Inferior parietal cortex (tissue), 1 donor: ENCODE data around the gene FRMPD4.

Experiments
- DNase-seq: peaks from one replicate; pipeline ENCODE4 v3.0.0-alpha.2; 2016; ENCODE audit errors: extremely low spot score

Gene FRMPD4

GRCh38 chrX:12367254-12367653 lies 229.0 kb downstream of the FRMPD4 start:
- no peak for DNase-seq

GRCh38 chrX:12370497-12370986 lies 232.3 kb downstream of the FRMPD4 start:
- no peak for DNase-seq

DNA sequence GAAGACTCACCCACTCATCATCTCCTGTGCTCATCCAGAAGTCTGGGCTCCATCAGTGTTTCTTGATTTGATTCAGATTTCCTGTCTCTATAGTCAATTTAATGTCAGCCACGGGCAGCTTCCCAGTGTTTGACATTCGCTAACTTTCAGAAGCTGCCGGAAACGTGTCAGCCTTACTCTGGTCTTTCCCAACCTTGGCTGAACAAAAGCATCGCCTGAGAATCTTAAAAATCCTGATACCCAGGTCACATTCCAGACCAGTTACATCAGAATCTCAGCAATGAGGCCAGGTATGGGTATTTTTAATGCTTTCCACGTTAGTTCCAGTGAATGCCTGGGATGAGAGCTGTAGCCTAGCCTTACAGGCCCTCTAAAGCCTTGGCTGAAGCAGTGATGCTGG lies 233.8 kb downstream of the FRMPD4 start:
- no peak for DNase-seq

DNA sequence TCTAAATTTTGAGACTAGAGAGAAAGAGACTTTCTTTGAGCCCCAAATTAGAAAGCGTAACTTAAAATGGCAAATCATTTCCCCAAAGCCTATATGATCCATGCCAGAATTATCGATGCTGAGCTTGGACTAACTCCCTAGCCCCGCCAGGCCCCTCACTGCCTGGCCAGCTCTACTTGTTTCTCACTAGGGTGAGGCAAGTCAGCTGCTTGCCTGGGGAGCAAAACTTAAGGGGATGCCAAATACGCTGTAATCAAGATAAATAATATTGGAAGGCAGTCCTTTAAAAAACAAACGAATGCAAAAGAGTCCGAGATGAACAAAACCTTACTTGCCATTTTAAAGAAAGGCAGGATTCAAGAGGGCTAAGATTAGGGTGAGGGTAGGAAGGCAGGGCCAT lies 236.0 kb downstream of the FRMPD4 start:
- DNase-seq = no peak

DNA sequence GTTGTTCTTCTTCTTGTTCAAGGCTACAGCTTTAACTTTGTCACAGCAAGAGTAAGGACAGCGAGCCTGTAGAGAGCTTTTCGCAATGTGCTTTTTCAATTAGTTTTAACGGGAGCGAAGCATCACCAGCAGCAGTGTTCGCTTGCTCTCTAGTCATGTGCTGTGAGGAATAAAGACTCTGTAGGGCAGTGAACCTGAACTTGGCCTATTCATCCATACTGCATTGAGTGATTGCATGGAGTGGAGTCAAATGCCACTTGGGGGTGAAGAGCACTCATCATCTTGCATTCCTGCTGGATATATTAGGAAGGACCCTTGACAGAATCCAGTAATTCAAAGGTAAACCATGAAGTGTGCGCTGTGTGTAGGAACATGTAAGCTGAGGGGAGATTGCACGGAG lies 240.0 kb downstream of the FRMPD4 start:
- DNase-seq = no peak

GRCh38 chrX:12378706-12379105 lies 240.4 kb downstream of the FRMPD4 start:
- no peak for DNase-seq

DNA sequence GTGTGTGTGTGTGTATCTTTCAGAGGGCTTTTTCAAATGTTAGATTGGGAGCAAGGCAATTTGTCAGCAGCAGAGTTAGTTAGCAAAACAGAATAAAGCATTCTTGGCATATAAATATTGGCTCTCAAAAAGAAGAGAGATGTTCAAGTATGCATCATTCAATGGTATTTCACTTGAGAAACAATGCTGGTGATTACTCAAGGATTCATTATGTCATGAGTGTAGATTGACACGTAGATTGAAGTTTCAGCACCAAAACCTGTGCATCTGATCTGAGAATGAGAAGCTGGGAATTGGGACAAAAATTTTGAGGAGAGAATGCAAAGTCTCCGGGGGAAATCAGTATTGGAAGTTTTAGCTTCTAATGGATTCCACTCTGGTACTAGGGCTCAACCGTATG lies 241.4 kb downstream of the FRMPD4 start:
- DNase-seq = no peak

GRCh38 chrX:12383196-12383595 lies 244.9 kb downstream of the FRMPD4 start:
- DNase-seq = no peak

GRCh38 chrX:12390301-12390700 lies 252.0 kb downstream of the FRMPD4 start:
- DNase-seq = no peak

DNA sequence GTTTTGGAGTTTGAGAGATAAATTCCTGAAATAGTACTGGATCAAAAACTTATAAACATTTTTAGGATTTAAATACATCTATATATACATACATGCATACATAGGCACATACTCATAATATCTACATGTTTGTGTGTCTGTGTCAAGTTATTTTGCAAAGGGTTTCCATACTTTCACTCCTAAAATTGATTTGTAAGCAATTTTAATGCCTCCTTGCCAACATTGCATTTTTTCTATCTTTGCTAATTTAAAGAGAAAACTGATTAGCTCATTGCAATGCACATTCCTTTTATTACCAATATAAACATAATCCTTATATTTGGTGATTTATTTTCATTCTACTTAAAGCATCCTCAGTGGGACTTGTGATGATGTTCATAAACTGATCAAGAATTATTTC lies 258.3 kb downstream of the FRMPD4 start:
- DNase-seq = no peak

DNA sequence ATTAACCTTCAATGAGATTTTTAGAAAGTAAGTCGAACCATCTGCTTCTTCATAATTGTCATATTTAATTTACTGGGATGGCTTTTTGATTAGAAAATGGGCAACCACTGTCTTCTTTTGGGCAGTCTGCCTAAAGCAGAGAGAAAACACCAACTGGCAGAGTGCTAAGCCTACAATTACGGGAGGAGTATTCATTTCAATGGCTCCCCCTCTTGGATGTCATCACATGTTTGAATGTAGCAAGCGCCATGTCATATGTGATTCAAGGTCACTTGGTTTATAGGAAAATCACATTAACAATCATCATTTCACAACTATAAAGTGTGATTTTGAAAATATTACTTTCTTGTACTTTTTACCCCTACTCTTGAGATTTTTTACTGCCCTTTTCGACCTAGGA lies 261.9 kb downstream of the FRMPD4 start:
- no peak for DNase-seq

GRCh38 chrX:12401252-12401651 lies 263.0 kb downstream of the FRMPD4 start:
- DNase-seq = no peak

DNA sequence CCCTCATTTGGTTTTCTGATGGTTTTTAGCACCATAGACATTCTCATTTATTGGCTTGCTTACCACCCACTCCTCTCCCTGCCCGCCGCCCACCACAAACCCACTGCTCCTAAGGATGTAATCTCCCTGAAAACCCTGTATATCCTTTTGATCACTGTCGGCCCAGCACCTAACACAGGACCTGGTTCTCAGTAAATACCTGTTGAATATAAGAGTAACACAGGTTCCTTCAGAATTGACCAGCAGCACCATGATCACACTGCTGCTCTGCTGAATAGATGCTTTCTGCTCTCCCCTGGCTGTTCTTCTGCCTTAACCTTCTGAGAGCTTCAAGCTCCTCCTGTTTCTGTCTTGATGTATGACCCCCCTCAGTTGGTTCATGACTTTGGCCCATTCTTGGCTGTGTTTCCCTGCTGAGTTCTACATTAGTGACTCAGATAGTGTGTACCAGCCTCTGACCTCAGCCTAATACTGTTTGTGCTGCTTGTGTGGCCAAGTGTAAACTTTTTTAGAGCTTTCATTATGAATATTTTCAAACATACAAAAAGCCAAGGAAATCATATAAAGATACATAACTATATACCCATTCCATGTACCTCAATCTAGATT lies 265.3 kb downstream of the FRMPD4 start:
- DNase-seq = no peak

- no peak for DNase-seq
Observed at GRCh38 chrX:12405306-12405705, 267.0 kb downstream of the FRMPD4 start.

- no peak for DNase-seq
Observed at GRCh38 chrX:12410523-12410922, 272.2 kb downstream of the FRMPD4 start.

- no peak for DNase-seq
Observed at GRCh38 chrX:12411831-12412230, 273.6 kb downstream of the FRMPD4 start.

- no peak for DNase-seq
Observed at GRCh38 chrX:12412561-12412960, 274.3 kb downstream of the FRMPD4 start.

- no peak for DNase-seq
Observed at GRCh38 chrX:12419591-12419990, 281.3 kb downstream of the FRMPD4 start.

DNA sequence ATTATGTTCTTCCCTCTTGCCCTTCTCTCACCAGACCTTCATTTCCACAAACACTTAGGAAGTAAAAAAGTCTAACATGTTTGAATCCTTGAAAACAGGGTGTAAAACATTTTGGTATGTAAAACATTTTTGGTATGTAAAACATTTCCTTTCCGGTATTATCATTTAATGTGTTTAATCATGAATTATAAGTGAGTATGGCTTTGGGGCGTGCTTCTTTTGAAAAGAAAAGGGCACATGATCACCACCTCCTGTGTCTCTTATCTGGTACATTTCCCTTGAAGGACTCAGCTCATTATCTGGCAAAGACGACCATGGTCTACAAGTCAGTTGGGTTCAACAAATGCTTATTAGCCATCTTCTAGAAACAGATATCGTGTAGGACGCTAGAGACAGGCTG lies 283.6 kb downstream of the FRMPD4 start:
- DNase-seq = no peak

DNA sequence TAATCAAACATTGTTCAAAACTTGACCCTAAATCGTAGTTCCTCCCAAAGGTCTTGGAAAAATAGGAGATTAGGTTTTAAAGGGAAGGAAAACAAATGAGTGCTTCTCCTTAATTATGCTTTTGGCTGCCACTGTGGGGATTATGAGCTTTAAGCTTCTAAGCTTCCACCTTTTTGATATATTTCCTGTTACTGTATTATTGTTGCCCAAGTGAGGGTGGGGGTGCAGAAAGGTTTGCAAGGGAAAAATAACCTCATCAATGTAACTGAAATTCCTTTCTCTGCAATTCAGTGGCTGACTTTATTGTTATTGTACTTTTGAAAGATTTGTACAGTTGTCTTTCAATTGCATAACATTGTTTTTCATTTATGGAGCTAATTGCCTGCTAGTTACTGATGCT lies 285.1 kb downstream of the FRMPD4 start:
- no peak for DNase-seq

GRCh38 chrX:12425496-12425895 lies 287.2 kb downstream of the FRMPD4 start:
- no peak for DNase-seq

DNA sequence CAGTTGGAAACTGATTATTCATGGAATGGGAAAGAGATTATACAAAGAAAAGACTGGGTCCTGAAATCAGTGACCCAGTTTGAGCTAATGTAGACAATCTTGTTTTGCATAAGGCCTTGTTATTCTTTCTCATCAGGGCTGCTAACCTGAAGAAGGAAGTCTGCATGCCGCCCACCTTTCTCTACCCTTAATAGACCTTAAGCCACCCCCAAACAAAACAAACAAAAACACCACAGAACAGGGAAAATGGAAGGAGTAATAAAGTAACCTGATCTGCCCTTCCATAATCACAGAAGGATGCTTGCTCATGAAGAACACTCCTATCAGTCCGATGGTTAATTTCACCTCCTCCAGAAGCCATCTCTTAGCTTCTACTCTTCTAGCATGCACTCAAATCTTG lies 288.1 kb downstream of the FRMPD4 start:
- DNase-seq = no peak

DNA sequence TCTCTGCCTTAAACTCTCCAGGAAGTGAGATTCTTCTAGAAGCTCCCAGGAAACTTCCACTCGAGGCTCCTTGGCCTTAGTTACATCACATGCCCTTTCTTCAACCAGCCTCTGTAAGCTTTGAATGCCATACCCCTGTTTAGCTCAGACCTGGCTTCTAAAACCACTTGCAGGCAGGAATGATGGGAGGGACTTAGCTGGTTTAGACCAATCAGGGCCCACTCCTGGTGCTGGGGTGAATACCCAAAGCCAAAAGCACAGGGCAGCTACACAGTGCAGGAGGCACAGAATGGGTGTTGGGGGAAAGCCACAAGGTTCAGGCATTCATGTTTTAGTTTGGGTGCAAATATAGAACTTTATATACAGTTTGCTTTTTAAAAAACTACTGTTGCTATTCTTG lies 296.2 kb downstream of the FRMPD4 start:
- no peak for DNase-seq

DNA sequence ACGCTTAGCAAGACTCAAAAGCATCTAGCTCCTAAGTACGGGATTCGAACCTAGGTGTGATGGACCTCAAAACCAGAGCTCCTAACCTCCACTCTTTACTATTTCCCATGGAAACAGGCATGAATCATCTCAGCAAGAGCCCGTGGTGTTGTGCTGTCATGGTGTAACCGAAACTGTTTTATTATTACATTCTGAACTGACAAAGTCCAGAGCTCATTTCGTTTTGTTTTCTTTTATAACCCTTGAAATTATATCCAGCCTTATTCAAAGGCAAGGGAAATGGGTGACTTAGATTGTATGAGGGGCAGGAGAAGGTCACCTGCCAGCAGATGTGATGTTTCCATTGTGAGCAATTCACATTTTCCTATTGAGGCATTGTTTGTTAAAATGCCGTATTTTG lies 301.1 kb downstream of the FRMPD4 start:
- DNase-seq = no peak
